Measurements from ENCODE around the gene MAP2K6.

MAP2K6 gene

DNA sequence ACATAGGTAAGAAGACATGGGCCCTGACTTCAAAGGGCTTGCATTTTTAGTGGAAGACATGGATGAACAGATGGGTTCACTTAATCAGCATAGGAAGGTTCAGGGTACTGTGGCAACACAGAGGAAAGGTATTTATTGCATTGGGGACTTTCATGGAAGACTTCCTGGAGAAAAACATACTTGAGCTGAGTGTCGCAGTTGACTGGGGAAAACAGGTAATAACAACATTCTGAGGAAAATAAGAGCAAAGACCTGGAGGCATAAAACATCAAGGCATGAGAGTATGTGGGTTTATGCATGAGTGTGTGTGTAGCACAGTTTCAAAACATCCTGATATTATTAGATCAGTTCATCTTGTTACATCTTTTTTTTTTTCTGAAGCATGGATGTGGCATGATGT is 82.7 kb downstream of the MAP2K6 start:
- DNase-seq = no peak

GRCh38 chr17:69499318-69499717 is 84.8 kb downstream of the MAP2K6 start:
- DNase-seq = no peak

DNA sequence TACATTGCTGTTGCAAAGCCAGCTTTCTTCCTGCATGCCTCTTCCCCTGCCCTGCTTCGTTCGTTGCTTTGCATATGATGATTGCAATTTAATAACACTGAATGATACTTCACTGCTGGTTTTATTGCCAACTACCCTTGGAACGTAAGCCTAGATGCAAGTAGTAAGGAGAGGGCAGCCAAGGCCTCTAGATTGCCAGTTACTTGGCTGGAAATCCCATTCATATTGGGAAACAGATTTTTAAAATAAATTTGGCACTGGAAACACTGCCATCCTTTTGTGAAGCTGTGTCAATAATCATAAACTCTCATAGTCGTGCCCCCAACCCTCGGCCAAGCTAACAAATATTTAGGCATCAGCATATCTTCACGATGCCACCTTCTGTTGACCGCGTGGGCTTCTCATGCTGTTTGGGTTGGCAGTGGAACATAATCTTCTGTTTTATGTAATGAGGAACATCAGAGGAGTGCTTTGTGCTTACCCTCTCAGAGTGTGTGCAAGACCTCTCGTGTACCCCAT is 86.5 kb downstream of the MAP2K6 start:
- DNase-seq = no peak

- no peak for DNase-seq
These were observed 87.3 kb downstream of the MAP2K6 start for GRCh38 chr17:69501591-69502468.

DNA sequence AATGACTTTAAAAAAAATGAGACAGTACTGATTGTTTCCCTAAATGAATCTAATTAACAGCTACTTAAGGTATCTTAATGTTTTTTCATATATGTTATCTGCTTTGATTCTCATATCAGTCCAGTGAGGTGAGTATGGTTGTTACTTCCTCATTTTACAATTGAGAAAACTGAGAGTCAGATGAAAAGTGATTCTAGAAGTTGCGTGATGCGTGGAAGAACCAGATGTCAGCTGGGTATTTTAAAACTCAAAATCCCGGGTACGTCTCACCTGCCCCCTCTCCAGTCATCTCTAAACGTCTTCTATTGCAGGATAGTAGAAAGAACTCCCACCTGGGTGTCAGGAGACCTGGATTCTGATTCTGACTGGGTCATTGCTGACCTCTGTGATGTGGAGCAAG is 89.2 kb downstream of the MAP2K6 start:
- DNase-seq = no peak

GRCh38 chr17:69505740-69506139 is 91.2 kb downstream of the MAP2K6 start:
- no peak for DNase-seq

- no peak for DNase-seq
These were observed 92.0 kb downstream of the MAP2K6 start for GRCh38 chr17:69506489-69506888.

- DNase-seq = no peak
These were observed 94.3 kb downstream of the MAP2K6 start for GRCh38 chr17:69508814-69509213.

GRCh38 chr17:69511250-69511649 is 96.8 kb downstream of the MAP2K6 start:
- no peak for DNase-seq

GRCh38 chr17:69512946-69513345 is 98.4 kb downstream of the MAP2K6 start:
- DNase-seq = no peak

DNA sequence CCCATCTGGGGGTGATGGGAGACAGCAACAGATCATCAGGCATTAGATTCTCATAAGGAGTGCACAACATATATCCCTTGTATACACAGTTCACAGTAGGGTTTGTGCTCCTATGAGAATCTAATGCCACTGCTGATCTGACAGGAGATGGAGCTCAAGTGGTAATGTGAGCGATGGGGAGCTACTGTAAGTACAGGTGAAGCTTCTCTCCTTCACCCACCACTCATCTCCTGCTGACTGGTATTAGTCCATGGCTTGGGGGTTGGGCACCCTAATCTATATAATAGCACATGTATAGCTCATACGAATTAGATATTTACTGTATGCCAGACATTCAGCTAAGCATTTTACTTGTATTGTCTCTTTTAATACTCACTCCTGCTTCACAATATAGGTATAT is 101.7 kb downstream of the MAP2K6 start:
- no peak for DNase-seq

- no peak for DNase-seq
These were observed 102.4 kb downstream of the MAP2K6 start for GRCh38 chr17:69516911-69517310.

GRCh38 chr17:69518951-69519350 is 104.5 kb downstream of the MAP2K6 start:
- DNase-seq = no peak

DNA sequence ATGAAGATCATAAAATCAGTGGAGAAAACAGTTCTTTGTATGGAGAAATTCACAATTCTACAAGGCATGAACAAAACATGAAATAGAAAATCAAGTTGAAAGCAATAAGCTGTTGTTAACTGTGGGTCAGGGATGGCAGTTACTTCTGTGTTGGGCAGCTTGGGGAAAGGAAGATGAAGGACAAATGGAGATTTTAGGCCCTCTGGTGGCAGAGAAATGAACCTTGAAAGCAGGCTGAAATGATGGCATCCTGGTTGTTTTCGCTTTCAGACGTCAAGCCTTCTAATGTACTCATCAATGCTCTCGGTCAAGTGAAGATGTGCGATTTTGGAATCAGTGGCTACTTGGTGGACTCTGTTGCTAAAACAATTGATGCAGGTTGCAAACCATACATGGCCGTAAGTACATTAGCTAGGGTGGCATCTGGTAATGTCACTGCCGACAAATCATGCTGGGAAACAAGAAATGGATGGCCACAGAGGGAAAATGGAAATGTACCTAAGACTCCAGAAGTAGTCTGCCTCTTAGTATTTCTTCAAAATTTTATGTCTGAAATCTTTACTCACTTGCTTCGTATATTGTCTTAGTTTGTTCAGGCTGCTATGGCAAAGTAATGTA is 108.9 kb downstream of the MAP2K6 start:
- DNase-seq = no peak

- no peak for DNase-seq
These were observed 110.4 kb downstream of the MAP2K6 start for GRCh38 chr17:69524854-69525253.

GRCh38 chr17:69525920-69526841 is 111.7 kb downstream of the MAP2K6 start:
- no peak for DNase-seq

GRCh38 chr17:69528035-69528434 is 113.5 kb downstream of the MAP2K6 start:
- no peak for DNase-seq

DNA sequence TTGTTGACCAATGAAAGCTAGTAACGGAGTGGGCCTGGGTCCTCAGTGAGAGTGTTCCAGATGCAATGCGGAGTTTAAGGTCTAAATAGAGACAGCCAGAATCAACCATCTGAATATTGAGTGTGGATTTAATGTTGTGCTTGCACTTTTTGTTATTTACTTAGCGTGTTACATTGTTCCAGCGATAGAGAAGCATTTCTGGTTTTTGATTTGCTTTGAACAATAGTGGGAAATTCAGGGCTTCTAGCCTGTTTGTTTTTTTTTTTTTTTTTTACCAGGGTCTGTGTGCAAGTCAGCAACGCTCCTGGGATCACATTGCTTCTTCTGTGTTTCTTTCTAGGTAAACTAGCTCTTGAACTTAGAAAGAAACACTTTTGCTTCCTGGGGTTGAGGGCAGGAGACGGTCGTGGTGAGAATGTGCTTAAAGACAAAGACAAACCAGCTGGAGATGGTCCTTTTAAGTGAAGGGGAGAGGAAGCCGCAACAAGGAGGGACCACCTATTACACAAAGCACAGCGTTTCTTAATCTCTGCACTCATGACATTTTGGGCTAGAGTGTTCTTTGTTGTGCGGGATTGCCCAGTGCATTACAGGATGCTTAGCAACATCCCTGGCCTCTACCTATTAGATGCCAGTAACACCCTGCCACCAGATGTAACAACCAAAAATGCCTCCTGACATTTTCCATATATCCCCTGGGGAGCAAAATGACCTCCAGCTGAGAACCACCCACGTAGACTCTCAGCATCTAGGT is 119.2 kb downstream of the MAP2K6 start:
- no peak for DNase-seq

DNA sequence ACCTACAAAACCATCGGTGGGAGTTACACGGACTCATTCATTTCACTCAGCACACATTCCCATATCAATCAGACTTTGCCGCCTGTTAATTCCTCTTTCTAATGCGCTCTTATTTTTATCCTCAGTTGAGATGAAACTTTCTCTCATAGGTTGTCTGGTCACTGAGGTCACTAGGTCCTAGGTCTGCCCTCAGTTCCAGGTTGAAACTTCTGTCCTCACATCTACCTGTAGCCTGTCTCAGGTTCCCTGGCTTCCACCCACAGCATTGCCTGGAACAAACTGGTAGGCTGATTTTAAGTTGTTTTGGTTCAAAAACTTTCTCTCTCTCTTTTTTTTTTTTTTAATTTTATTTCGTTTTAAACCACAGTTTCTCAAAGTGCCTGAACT is 119.7 kb downstream of the MAP2K6 start:
- no peak for DNase-seq

DNA sequence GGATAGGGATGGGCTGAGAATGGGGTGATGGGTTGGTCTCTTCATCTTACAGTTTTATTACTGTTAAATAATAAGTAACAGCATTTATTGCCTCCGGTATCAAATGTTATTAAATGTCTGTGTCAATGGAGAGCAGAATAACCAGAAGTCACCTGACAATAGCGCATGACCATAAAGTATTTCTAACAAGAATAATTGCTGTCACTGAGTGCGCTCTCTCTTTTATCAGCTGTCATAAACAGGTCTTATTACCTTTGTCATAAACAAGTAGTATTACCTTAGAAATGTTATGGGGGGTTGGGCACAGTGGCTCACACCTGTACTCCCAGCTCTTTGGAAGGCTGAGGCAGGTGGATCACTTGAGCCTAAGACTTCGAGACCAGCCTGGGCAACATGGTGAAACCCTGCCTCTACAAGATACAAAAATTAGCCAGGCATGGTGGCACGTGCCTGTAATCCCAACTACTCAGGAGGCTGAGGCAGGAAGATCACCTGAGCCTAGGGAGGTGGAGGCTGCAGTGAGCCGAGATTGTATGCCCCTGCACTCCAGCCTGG is 120.6 kb downstream of the MAP2K6 start:
- no peak for DNase-seq

- no peak for DNase-seq
These were observed 124.3 kb downstream of the MAP2K6 start for GRCh38 chr17:69538795-69539194.

- no peak for DNase-seq
These were observed 124.8 kb downstream of the MAP2K6 start for GRCh38 chr17:69539274-69539673.

Data from activated CD4-positive, alpha-beta T cell treated with anti-CD3 and anti-CD28 coated beads for 4 hours (primary cell).